Epidermal melanocyte (primary cell): Measurements from ENCODE around the gene AANAT.

Experiments
- DNase-seq: peaks from one replicate; pipeline ENCODE4 v3.0.0; 2011; ENCODE audit warnings: low spot score; ENCODE audit not compliant: insufficient read length

AANAT gene

GRCh38 chr17:76468634-76469010, 1.2 kb downstream of the AANAT start:
- no peak for DNase-seq

GRCh38 chr17:76469076-76469990, 1.9 kb downstream of the AANAT start:
- no peak for DNase-seq

- no peak for DNase-seq
Observed at GRCh38 chr17:76469991-76470739, 2.8 kb downstream of the AANAT start.

GRCh38 chr17:76471498-76472257, 4.3 kb downstream of the AANAT start:
- no peak for DNase-seq

GRCh38 chr17:76472258-76472645, 4.8 kb downstream of the AANAT start:
- no peak for DNase-seq

- DNase-seq, result no peak
Observed at GRCh38 chr17:76472726-76473125, 5.3 kb downstream of the AANAT start.

GRCh38 chr17:76473541-76473985, 6.2 kb downstream of the AANAT start:
- no peak for DNase-seq

GRCh38 chr17:76474238-76474637, 6.8 kb downstream of the AANAT start:
- DNase-seq, result no peak

- no peak for DNase-seq
Observed at GRCh38 chr17:76474894-76475293, 7.5 kb downstream of the AANAT start.

GRCh38 chr17:76475302-76475701, 7.9 kb downstream of the AANAT start:
- DNase-seq, result no peak

GRCh38 chr17:76476736-76477135, 9.3 kb downstream of the AANAT start:
- no peak for DNase-seq

- no peak for DNase-seq
Observed at GRCh38 chr17:76477576-76477975, 10.2 kb downstream of the AANAT start.

- no peak for DNase-seq
Observed at GRCh38 chr17:76478097-76478496, 10.7 kb downstream of the AANAT start.

- DNase-seq, result no peak
Observed at GRCh38 chr17:76478730-76479514, 11.5 kb downstream of the AANAT start.

- no peak for DNase-seq
Observed at GRCh38 chr17:76479515-76480060, 12.2 kb downstream of the AANAT start.

GRCh38 chr17:76480632-76481031, 13.2 kb downstream of the AANAT start:
- DNase-seq, result peak; percentile 44

GRCh38 chr17:76481071-76481655, 13.8 kb downstream of the AANAT start:
- no peak for DNase-seq

- DNase-seq, result no peak
Observed at GRCh38 chr17:76484228-76484725, 16.9 kb downstream of the AANAT start.

GRCh38 chr17:76485569-76485968, 18.2 kb downstream of the AANAT start:
- no peak for DNase-seq
